ENCODE results near the gene RSPO1.

The RSPO1 gene

GRCh38 chr1:37564892-37565291 lies 69.8 kb downstream of the RSPO1 start:
- no peak for DNase-seq (ENCODE audit: low spot score)

- no peak for DNase-seq (ENCODE audit: low spot score)
These were observed 71.7 kb downstream of the RSPO1 start for GRCh38 chr1:37562984-37563383.

All from AG08395 (cell line).